ENCODE results near the gene ABCC10.

The ABCC10 gene

DNA sequence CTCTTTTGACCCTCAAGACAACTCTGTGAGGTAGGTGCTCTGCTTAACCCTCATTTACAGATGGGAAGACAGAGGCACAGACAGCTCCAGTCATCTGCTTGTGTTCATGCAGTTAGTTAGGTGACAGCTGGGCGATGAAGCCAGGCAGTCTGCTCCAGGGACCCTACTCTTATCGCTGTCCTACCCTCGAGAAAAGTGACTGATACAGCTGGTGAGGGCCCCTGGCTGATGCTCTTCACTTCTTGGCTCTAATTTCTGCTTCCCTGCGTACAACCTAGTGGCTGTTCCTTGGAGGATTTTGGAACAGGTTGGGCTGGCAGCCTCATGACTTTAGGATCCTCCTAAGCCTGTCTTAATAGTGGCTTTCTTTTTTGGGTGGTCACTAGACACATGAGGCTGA lies 40.9 kb downstream of the ABCC10 start:
- no peaks in the 10 kb centered on the region for H3K36me3 ChIP-seq
- no peaks in the 10 kb centered on the region for H3K4me1 ChIP-seq
- no peak overlapping the region for H3K4me3 ChIP-seq (ENCODE audit: low read depth, low read length)
- TF ChIP-seq, protein P1, sequence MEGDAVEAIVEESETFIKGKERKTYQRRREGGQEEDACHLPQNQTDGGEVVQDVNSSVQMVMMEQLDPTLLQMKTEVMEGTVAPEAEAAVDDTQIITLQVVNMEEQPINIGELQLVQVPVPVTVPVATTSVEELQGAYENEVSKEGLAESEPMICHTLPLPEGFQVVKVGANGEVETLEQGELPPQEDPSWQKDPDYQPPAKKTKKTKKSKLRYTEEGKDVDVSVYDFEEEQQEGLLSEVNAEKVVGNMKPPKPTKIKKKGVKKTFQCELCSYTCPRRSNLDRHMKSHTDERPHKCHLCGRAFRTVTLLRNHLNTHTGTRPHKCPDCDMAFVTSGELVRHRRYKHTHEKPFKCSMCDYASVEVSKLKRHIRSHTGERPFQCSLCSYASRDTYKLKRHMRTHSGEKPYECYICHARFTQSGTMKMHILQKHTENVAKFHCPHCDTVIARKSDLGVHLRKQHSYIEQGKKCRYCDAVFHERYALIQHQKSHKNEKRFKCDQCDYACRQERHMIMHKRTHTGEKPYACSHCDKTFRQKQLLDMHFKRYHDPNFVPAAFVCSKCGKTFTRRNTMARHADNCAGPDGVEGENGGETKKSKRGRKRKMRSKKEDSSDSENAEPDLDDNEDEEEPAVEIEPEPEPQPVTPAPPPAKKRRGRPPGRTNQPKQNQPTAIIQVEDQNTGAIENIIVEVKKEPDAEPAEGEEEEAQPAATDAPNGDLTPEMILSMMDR (IDR thresholded peaks at IDR 0.05; ENCODE audit: low read depth, low read length): no peak
- H3K9me3 ChIP-seq: no peaks in the 10 kb centered on the region
- no peaks in the 10 kb centered on the region for H3K27me3 ChIP-seq
- no peak for DNase-seq

DNA sequence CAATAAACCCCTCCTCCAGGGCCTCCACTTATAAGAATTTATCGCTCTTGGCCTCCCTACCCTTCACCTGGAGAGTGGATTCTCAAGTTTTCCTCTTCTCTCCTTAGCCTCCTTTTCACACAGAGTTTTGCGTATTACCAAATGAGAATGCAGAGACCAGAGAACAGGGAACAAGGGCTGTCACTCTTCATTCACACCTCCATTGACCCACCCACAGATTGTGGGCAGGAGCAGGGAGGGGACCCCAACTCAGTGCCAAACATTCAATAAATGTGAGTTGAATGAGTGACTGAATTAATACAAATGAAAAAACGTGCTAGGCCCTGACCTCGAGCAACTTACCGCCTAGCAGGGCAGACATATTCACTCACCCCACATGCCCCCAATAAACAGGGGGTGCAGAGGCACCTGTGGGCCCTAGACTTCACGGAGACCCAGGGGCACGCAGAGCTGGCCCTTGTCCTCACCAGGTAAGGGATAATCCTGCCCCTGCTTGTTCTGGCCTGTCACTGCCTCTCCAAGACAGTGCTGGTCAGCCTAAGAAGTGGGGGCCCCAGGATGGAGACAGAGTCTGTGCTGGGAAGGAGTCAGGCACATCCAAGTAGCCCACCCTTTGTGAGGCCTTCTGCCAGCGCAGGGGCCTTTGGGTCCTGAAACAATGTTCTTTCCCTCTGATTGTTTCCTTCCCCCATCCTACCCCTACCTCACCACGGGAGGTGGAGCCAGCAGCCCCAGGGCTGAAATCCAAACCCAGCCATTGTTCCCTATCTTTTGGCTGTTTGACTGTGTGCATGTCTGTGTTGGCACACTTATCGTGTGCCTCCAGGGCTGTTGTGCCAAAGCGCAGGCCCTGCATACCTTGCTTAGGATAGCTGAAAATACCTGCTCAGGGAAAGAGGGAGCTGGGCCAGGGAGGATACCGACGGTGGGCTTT lies 41.7 kb downstream of the ABCC10 start:
- Histone ChIP-seq H3K9me3 (no peaks in the 10 kb centered on the region), H3K4me3 (ENCODE audit: low read depth, low read length) (no peak overlapping the region), H3K4me1 (no peaks in the 10 kb centered on the region), H3K36me3 (no peaks in the 10 kb centered on the region), H3K27me3 (no peaks in the 10 kb centered on the region)
- TF ChIP-seq, protein P1 (IDR thresholded peaks at IDR 0.05; ENCODE audit: low read depth, low read length): no peak
- DNase-seq: no peak

DNA sequence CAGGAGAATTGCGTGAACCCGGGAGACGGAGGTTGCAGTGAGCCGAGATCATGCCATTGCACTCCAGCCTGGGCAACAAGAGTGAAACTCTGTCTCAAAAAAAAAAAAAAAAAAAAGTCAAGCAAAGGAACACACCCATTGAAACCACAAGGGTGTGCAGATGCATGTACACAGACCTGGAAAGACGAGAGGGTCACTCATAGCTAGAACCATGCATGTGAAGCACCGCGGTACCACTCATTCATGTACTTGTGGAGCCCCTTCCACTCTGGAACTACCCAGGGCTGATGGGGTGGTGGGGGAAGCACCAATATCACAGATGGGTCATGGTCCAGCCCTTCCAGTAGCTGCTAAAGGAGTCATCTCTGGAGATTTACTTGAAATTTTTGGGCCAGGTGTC lies 42.6 kb downstream of the ABCC10 start:
- H3K27me3 ChIP-seq: no peaks in the 10 kb centered on the region
- H3K4me1 ChIP-seq: no peaks in the 10 kb centered on the region
- DNase-seq: no peak
- no peak overlapping the region for H3K4me3 ChIP-seq (ENCODE audit: low read depth, low read length)
- no peaks in the 10 kb centered on the region for H3K9me3 ChIP-seq
- TF ChIP-seq, protein P1 (IDR thresholded peaks at IDR 0.05; ENCODE audit: low read depth, low read length): no peak
- H3K36me3 ChIP-seq: no peaks in the 10 kb centered on the region

DNA sequence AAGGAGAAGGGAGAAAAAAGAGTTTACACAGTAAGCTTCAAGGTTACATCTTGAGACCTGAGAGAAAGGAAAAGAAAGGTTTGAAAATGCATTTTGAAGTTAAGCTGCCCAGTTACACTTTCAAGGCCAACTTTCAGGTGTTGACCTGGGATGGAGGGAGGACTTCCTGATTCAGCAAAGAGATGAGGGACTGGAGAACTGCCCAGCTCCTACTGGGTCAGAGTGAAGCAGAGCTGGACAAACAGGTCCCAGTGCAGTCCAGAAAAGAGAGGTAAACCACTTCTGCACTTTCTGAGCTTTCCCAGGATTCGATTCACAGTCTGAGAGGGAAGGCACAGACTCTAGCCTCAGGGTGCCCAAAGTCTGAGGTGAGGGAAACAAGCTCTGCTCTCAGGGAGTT lies 44.1 kb downstream of the ABCC10 start:
- Histone ChIP-seq H3K27me3 (no peaks in the 10 kb centered on the region), H3K36me3 (no peaks in the 10 kb centered on the region), H3K4me3 (ENCODE audit: low read depth, low read length) (no peak overlapping the region), H3K9me3 (no peaks in the 10 kb centered on the region), H3K4me1 (no peaks in the 10 kb centered on the region)
- TF ChIP-seq, protein P1 (IDR thresholded peaks at IDR 0.05; ENCODE audit: low read depth, low read length): no peak
- no peak for DNase-seq

DNA sequence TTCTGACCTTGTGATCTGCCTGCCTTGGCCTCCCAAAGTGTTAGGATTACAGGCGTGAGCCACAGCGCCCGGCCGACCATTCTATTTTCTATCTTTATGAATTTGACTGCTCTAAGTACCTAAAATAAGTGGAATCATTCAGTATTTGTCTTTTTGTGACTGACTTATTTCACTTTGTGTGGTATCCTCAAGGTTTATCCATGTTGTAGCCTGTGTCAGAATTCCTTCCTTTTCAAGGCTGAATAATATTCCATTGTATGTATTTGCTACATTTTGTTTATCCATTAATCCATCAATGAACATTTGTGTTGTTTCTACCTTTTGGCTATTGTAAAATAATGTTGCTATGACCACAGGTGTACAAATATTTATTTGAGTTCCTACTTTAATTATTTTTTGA lies 45.2 kb downstream of the ABCC10 start:
- DNase-seq: no peak
- H3K36me3 ChIP-seq: no peaks in the 10 kb centered on the region
- no peak overlapping the region for H3K4me3 ChIP-seq (ENCODE audit: low read depth, low read length)
- no peaks in the 10 kb centered on the region for H3K9me3 ChIP-seq
- TF ChIP-seq, protein P1 (IDR thresholded peaks at IDR 0.05; ENCODE audit: low read depth, low read length): no peak
- H3K4me1 ChIP-seq: peaks cover 5% of the 10 kb centered on the region
- H3K27me3 ChIP-seq: no peaks in the 10 kb centered on the region

DNA sequence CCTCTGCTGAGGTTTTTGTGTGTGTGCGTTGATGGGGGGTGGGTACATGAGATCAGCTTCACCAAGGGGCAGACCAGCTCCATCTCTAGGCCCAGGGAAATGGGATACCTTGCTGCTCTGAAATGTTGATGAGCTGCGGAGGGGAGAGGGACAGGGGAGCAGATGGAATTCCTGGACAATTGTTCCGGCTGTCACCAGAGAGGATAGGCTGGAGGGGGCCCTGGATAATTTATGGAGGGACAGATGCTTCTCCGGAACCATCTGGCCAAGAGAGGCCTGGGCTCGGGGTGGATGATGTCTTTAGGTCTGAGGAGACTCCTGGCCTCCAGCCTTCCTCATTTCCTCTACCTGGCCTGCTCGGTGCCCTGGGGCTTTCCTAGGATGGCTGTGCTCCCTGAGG lies 48.2 kb downstream of the ABCC10 start:
- Histone ChIP-seq H3K36me3 (no peaks in the 10 kb centered on the region), H3K9me3 (no peaks in the 10 kb centered on the region), H3K4me3 (ENCODE audit: low read depth, low read length) (no peak overlapping the region), H3K27me3 (no peaks in the 10 kb centered on the region), H3K4me1 (peaks cover 5% of the 10 kb centered on the region)
- DNase-seq: no peak
- TF ChIP-seq, protein P1 (IDR thresholded peaks at IDR 0.05; ENCODE audit: low read depth, low read length): no peak

Measured in BE2C (cell line).